GM23248 (cell line): ENCODE results near the gene TYW1. TPM values are rescaled to one million over a fixed set of nuclear protein-coding genes. Genes with fewer than 3 reads are reported as not detected.
A peak's percentile ranks its signal among the peaks of the same experiment; 100 is the strongest.
"Not testable (repeated sequence)": the region's sequence is repeated elsewhere in the genome, so short reads cannot be mapped to it uniquely, and the experiment has no call there.

Source experiments
- DNase-seq: peaks from one replicate; pipeline ENCODE4 v3.0.0-alpha.2; 2015
- H2AFZ ChIP-seq: fragments of 200-600 bp; sonication (generic); 2 replicates; pipeline ENCODE4 v1.6.1; 2016; ENCODE audit warnings: antibody characterized with exemption
- H3F3A ChIP-seq: fragments of 200-600 bp; sonication (generic); 2 replicates; pipeline ENCODE4 v1.6.1; 2016; ENCODE audit warnings: mild to moderate bottlenecking, antibody characterized with exemption, mixed run types; ENCODE audit not compliant: insufficient read depth
- H3K27ac ChIP-seq: fragments of 200-600 bp; sonication (generic); 2 replicates; pipeline ENCODE4 v1.5.1; 2016; ENCODE audit warnings: mild to moderate bottlenecking
- H3K27me3 ChIP-seq: fragments of 200-600 bp; sonication (generic); replicated peaks from 2 replicates; pipeline ENCODE4 v1.6.1; 2016; ENCODE audit warnings: mild to moderate bottlenecking; ENCODE audit not compliant: insufficient read depth
- H3K36me3 ChIP-seq: fragments of 200-600 bp; sonication (generic); 2 replicates; pipeline ENCODE4 v1.6.1; 2016; ENCODE audit warnings: low read depth, mild to moderate bottlenecking
- H3K4me1 ChIP-seq: fragments of 200-600 bp; sonication (generic); 2 replicates; pipeline ENCODE4 v1.6.1; 2016; ENCODE audit warnings: mild to moderate bottlenecking; ENCODE audit not compliant: insufficient read depth
- H3K4me2 ChIP-seq: fragments of 200-600 bp; sonication (generic); one replicate; pipeline ENCODE4 v1.6.1; 2016; ENCODE audit warnings: mild to moderate bottlenecking; ENCODE audit not compliant: unreplicated experiment
- H3K4me3 ChIP-seq: fragments of 200-600 bp; sonication (generic); 2 replicates; pipeline ENCODE4 v1.5.1; 2016; ENCODE audit warnings: mild to moderate bottlenecking
- H3K79me2 ChIP-seq: fragments of 200-600 bp; sonication (generic); 2 replicates; pipeline ENCODE4 v1.6.1; 2016; ENCODE audit warnings: mild to moderate bottlenecking; ENCODE audit not compliant: insufficient read depth
- H3K9ac ChIP-seq: fragments of 200-600 bp; sonication (generic); 2 replicates; pipeline ENCODE4 v1.6.1; 2016; ENCODE audit warnings: mild to moderate bottlenecking
- H3K9me2 ChIP-seq: fragments of 200-600 bp; sonication (generic); 2 replicates; pipeline ENCODE4 v1.6.1; 2016; ENCODE audit warnings: mixed run types, mild to moderate bottlenecking, moderate library complexity; ENCODE audit not compliant: insufficient read depth
- H3K9me3 ChIP-seq: fragments of 200-600 bp; sonication (generic); one replicate; pipeline ENCODE4 v1.6.1; 2017; ENCODE audit warnings: low read depth
- H4K20me1 ChIP-seq: fragments of 200-600 bp; sonication (generic); 2 replicates; pipeline ENCODE4 v1.6.0; 2016; ENCODE audit not compliant: insufficient read depth
- EZH2 ChIP-seq: fragments of 200-600 bp; sonication (generic); IDR thresholded peaks from 2 replicates; pipeline ENCODE4 v1.6.1; 2018; ENCODE audit warnings: antibody characterized with exemption, mild to moderate bottlenecking; ENCODE audit not compliant: insufficient read depth, poor library complexity, severe bottlenecking
- EZH2phosphoT487 ChIP-seq: fragments of 200-600 bp; sonication (generic); IDR thresholded peaks from 2 replicates; pipeline ENCODE4 v1.6.1; 2018; ENCODE audit warnings: antibody characterized with exemption, moderate library complexity, mild to moderate bottlenecking, low read depth; ENCODE audit not compliant: insufficient read depth
- WGBS, 2 experiments: methylation state at CpG; one replicate each; pipeline ENCODE4 v1.1.6; 2015 to 2017; ENCODE audit warnings: low lambda C conversion rate in 2 of 2, low coverage in 1 of 2; ENCODE audit errors: missing lambda C conversion rate in 2 of 2; 5-methylcytosine and 5-hydroxymethylcytosine counted together
- in situ Hi-C: fragments of 300-500 bp; cut with MboI; formaldehyde crosslinking; loops from 2 replicates; pipeline ENCODE4 v1.15.0; 2020
- polyA plus RNA-seq: library from polyadenylated mRNA; unstranded; fragments of >200 nt; fragmentation: Nextera tagmentation; extraction: Ambion mirVana; gene quantifications from 2 replicates; pipeline ENCODE4 v1.2.1, GENCODE V29; 2016
- total RNA-seq: library from RNA; depleted of rRNA; stranded (reverse); fragments of >200 nt; shearing (Covaris generic); gene quantifications from 2 replicates; pipeline ENCODE4 v1.2.3, GENCODE V29; 2014

TYW1 gene
- total and polyA plus RNA-seq, 2 experiments from 2014 or later, result 11.1 to 14.7 TPM

DNA sequence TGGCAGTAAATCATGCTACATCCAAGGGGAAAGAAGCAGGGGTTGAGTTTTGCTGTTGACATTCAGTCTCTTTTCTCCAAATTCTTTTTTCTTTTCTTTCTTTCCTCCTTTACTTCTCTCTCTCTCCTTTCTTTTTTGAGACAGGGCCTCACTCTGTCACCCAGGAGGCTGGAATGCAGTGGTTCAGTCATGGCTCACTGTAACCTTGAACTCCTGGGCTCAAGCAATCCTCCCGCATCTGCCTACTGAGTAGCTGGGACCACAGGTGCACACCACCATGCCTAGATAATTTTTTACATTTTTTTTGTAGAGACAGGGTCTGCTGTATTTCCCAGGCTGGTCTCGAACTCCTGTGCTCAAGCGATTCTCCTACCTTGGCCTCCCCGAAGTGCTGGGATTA lies 36.4 kb upstream of the TYW1 start:
- Histone ChIP-seq H3K9me2 (no peaks in the 10 kb centered on the region), H3K79me2 (no peaks in the 10 kb centered on the region), H2AFZ (no peak overlapping the region), H3K4me1 (peaks cover 8% of the 10 kb centered on the region), H3K4me2 (no peak overlapping the region), H3K9me3 (no peaks in the 10 kb centered on the region), H3K9ac (no peak overlapping the region), H3K27ac (no peak overlapping the region), H4K20me1 (no peaks in the 10 kb centered on the region), H3F3A (no peaks in the 10 kb centered on the region), H3K27me3 (no peaks in the 10 kb centered on the region), H3K4me3 (no peak overlapping the region), H3K36me3 (peaks cover 14% of the 10 kb centered on the region)
- TF ChIP-seq EZH2phosphoT487, result no peak
- no peak for TF ChIP-seq EZH2
- DNase-seq, result no peak
- in situ Hi-C loops, result no loop called here
- WGBS, 2 experiments, result 97 to 99% methylated on average over 4 of the region's 4 CpGs

DNA sequence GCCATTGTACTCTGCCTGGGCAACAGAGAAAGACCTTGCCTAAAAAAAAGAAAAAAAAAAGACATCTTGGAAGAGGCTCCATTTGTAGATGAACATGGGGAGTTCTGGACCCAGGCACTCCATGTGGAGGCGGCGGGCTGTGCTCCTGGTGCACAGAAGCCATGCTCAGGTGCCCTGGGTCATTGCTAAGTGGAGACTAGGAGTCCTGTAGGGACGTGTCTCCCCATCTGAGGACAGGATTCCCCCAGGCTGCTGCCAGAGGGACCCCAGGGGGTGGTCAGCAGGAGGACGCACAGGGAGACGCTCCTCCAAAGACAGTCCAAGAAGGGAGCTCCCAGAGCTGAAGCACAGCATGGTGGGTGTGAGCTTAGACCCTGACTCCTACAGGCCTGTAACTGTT lies 35.5 kb upstream of the TYW1 start:
- in situ Hi-C loops, result no loop called here
- H3F3A ChIP-seq, result no peaks in the 10 kb centered on the region
- WGBS, 2 experiments, result 95 to 98% methylated on average over 5 of the region's 5 CpGs

DNA sequence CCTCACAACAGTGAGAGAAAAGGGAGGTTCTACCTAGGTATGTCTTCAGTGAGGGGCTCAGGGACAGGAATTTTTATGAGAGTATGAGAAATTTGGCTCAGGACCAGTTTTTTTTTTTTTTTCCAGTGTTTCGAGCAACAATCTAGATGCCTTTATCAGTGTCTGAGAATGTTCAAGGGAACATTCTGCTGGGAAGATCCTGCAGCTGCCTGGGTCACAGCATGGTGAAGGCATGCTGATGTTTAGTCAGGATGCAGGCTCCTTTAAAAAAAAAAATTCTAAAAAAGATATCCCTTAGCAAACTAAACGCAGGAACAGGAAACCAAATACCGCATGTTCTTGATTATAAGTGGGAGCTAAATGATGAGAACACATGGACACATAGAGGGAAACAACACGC lies 32.2 kb upstream of the TYW1 start:
- TF ChIP-seq EZH2phosphoT487 (no peak), EZH2 (no peak)
- H2AFZ ChIP-seq, result no peak overlapping the region
- H3K27me3 ChIP-seq, result no peaks in the 10 kb centered on the region
- H4K20me1 ChIP-seq, result no peaks in the 10 kb centered on the region
- no peak overlapping the region for H3K4me3 ChIP-seq
- H3F3A ChIP-seq, result no peaks in the 10 kb centered on the region
- H3K36me3 ChIP-seq, result no peaks in the 10 kb centered on the region
- DNase-seq, result peak; percentile 16
- no peaks in the 10 kb centered on the region for H3K79me2 ChIP-seq
- in situ Hi-C loops, result no loop called here
- no peaks in the 10 kb centered on the region for H3K9me3 ChIP-seq
- H3K9ac ChIP-seq, result no peak overlapping the region
- H3K4me1 ChIP-seq, result no peaks in the 10 kb centered on the region
- no peak overlapping the region for H3K4me2 ChIP-seq
- no peaks in the 10 kb centered on the region for H3K9me2 ChIP-seq
- H3K27ac ChIP-seq, result no peak overlapping the region
- 10 to 27% methylated on average over 4 of the region's 4 CpGs for WGBS, 2 experiments

More for the DNA sequence above, 35.5 kb upstream of the TYW1 start:
- H3K79me2 ChIP-seq, result no peaks in the 10 kb centered on the region
- H3K4me1 ChIP-seq, result peaks cover 8% of the 10 kb centered on the region
- H4K20me1 ChIP-seq, result no peaks in the 10 kb centered on the region
- TF ChIP-seq EZH2phosphoT487 (no peak), EZH2 (no peak)
- no peak overlapping the region for H3K4me2 ChIP-seq
- no peak for DNase-seq
- H3K27ac ChIP-seq, result no peak overlapping the region
- H3K27me3 ChIP-seq, result no peaks in the 10 kb centered on the region
- H2AFZ ChIP-seq, result no peak overlapping the region
- H3K4me3 ChIP-seq, result no peak overlapping the region
- no peaks in the 10 kb centered on the region for H3K9me2 ChIP-seq
- H3K9me3 ChIP-seq, result no peaks in the 10 kb centered on the region
- H3K36me3 ChIP-seq, result peaks cover 6% of the 10 kb centered on the region
- no peak overlapping the region for H3K9ac ChIP-seq

DNA sequence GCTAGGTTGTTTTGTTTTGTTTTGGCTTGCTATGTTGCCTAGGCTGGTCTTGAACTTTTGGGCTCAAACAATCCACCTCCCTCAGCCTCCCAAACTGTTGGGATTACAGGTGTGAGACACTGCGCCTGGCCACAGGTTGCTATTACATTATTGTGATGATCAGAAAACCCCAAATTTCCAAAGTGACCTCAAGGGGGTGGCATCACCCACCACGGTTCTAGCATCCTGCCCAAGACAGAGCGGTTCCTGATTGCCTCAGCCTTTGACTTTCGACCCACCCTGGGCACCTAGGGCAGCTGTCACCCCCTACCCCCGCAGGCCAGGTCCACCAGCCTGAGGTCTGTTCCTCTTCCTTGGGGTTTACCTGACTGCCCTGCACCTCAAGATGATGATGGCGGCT lies 29.6 kb upstream of the TYW1 start:
- no peaks in the 10 kb centered on the region for H3K9me2 ChIP-seq
- WGBS, 2 experiments, result 90 to 91% methylated on average over 6 of the region's 6 CpGs

DNA sequence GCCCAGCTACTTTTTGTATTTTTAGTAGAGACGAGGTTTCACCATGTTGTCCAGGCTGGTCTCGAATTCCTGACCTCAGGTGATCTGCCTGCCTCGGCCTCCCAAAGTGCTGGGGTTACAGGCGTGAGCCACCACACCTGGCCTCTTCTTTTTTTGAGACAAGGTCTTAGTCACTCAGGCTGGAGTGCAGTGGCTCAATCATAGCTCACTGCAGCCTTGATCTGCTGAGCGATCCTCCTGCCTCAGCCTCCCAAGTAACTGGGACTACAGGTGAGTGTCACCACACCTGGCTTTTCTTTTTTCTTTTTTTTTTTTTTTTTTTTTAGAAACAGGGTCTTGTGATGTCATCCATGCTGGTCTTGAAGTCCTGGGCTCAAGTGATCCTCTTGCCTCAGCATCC lies 27.6 kb upstream of the TYW1 start:
- H3F3A ChIP-seq, H2AFZ ChIP-seq, H3K9me2 ChIP-seq, DNase-seq, H4K20me1 ChIP-seq, H3K9ac ChIP-seq, H3K4me2 ChIP-seq, H3K79me2 ChIP-seq, H3K36me3 ChIP-seq, H3K27me3 ChIP-seq, H3K9me3 ChIP-seq, H3K4me1 ChIP-seq, H3K27ac ChIP-seq, H3K4me3 ChIP-seq, in situ Hi-C loops: not testable (repeated sequence)
- WGBS, 2 experiments, result 88 to 91% methylated on average over 5 of the region's 5 CpGs

More for the DNA sequence above, 29.6 kb upstream of the TYW1 start:
- Histone ChIP-seq H3K27me3 (no peaks in the 10 kb centered on the region), H3K9ac (no peak overlapping the region), H3K4me2 (no peak overlapping the region), H3K9me3 (no peaks in the 10 kb centered on the region), H3K4me3 (no peak overlapping the region), H3K4me1 (no peaks in the 10 kb centered on the region), H4K20me1 (no peaks in the 10 kb centered on the region), H2AFZ (no peak overlapping the region), H3F3A (no peaks in the 10 kb centered on the region), H3K27ac (no peak overlapping the region), H3K36me3 (no peaks in the 10 kb centered on the region), H3K79me2 (no peaks in the 10 kb centered on the region)
- TF ChIP-seq EZH2, result no peak
- no peak for TF ChIP-seq EZH2phosphoT487
- no peak for DNase-seq
- in situ Hi-C loops, result no loop called here
